Naive thymus-derived CD4-positive, alpha-beta T cell (primary cell): ENCODE measurements around the gene FAM89B. TPM values are rescaled to one million over a fixed set of nuclear protein-coding genes. Genes with fewer than 3 reads are reported as not detected.

Source experiments
- ATAC-seq: fragments of 150-1000 bp; cut with Tn5 transposase; 2 replicates; pipeline ENCODE4 v1.10.0; 2021; ENCODE audit warnings: mild to moderate bottlenecking, moderate library complexity
- CTCF ChIA-PET: fragments of 350-600 bp; sonication (Branson Sonifier 250); formaldehyde crosslinking; loops from one replicate; lab custom pipeline; 2021; ENCODE audit warnings: antibody characterized with exemption; lab: Charles Lee
- POLR2A ChIA-PET: fragments of 350-600 bp; sonication (Branson Sonifier 250); formaldehyde crosslinking; loops from one replicate; lab custom pipeline; 2021; ENCODE audit warnings: antibody characterized with exemption, inconsistent platforms; lab: Charles Lee
- DNase-seq, 9 donors: peaks; one replicate each; pipeline versions ENCODE4 v3.0.0 to v3.0.0-alpha.2; 2020 to 2022; ENCODE audit warnings: mixed read lengths in 1 of 9
- H3K27ac ChIP-seq: one replicate; pipeline ENCODE4 v1.7.0; 2013; ENCODE audit warnings: mild to moderate bottlenecking, low read depth, low read length, moderate library complexity
- H3K27me3 ChIP-seq, 2 donors: one replicate each; pipeline ENCODE4 v1.7.0; 2013; ENCODE audit warnings: low read length in 2 of 2, mild to moderate bottlenecking in 2 of 2, moderate library complexity in 2 of 2; ENCODE audit not compliant: control insufficient read depth in 2 of 2, insufficient read depth in 2 of 2
- H3K36me3 ChIP-seq, 3 experiments: 1 replicate in 2 of 3; 2 replicates in 1 of 3; pipeline ENCODE4 v1.7.0; 2013; ENCODE audit warnings: low read length in 3 of 3, mild to moderate bottlenecking in 3 of 3, moderate library complexity in 1 of 3; ENCODE audit not compliant: insufficient read depth in 3 of 3, control insufficient read depth in 2 of 3
- H3K4me1 ChIP-seq, 2 donors: one replicate each; pipeline ENCODE4 v1.7.0; 2013; ENCODE audit warnings: low read length in 2 of 2, mild to moderate bottlenecking in 2 of 2, moderate library complexity in 1 of 2; ENCODE audit not compliant: control insufficient read depth in 2 of 2, insufficient read depth in 2 of 2
- H3K4me3 ChIP-seq: 2 replicates; pipeline ENCODE4 v1.7.0; 2013; ENCODE audit warnings: mild to moderate bottlenecking, low read length
- H3K9me3 ChIP-seq, 3 experiments: 1 replicate in 2 of 3; 2 replicates in 1 of 3; pipeline ENCODE4 v1.7.0; 2013; ENCODE audit warnings: low read length in 3 of 3; ENCODE audit not compliant: control insufficient read depth in 2 of 3
- H3K27ac Mint-ChIP-seq, 9 donors: one replicate each; pipeline ENCODE4 v1.8.0; 2020 to 2022; ENCODE audit warnings: mixed read lengths in 9 of 9, mild to moderate bottlenecking in 8 of 9, moderate library complexity in 5 of 9, inconsistent platforms in 2 of 9
- H3K27me3 Mint-ChIP-seq, 5 donors: one replicate each; pipeline ENCODE4 v1.8.0; 2021 to 2022; ENCODE audit warnings: mixed read lengths in 5 of 5, mild to moderate bottlenecking in 1 of 5
- H3K36me3 Mint-ChIP-seq, 5 donors: one replicate each; pipeline ENCODE4 v1.8.0; 2020 to 2022; ENCODE audit warnings: mixed read lengths in 5 of 5, mild to moderate bottlenecking in 3 of 5, inconsistent platforms in 1 of 5
- H3K4me1 Mint-ChIP-seq, 7 donors: one replicate each; pipeline ENCODE4 v1.8.0; 2020 to 2022; ENCODE audit warnings: mixed read lengths in 7 of 7, mild to moderate bottlenecking in 3 of 7, inconsistent platforms in 1 of 7
- H3K4me3 Mint-ChIP-seq, 10 donors: one replicate each; pipeline ENCODE4 v1.8.0; 2020 to 2022; ENCODE audit warnings: mild to moderate bottlenecking in 10 of 10, mixed read lengths in 10 of 10, moderate library complexity in 6 of 10, inconsistent platforms in 2 of 10
- H3K9me3 Mint-ChIP-seq, 11 donors: one replicate each; pipeline ENCODE4 v1.8.0; 2020 to 2022; ENCODE audit warnings: mixed read lengths in 11 of 11, mild to moderate bottlenecking in 4 of 11, inconsistent platforms in 1 of 11, moderate library complexity in 1 of 11
- intact Hi-C, 2 donors: fragments of 100-400 bp; cut with micrococcal nuclease; formaldehyde crosslinking; loops; one replicate each; pipeline ENCODE4 v1.15.1; 2023
- polyA plus RNA-seq, 2 donors: library from polyadenylated mRNA; unstranded; fragments of 300-500 nt; fragmentation: Illumina TruSeq; gene quantifications; one replicate each; pipeline ENCODE4 v1.2.3, GENCODE V29; 2021
- total RNA-seq, 6 experiments: library from RNA in 5 of 6; stranded (reverse) in 5 of 6; gene quantifications; 1 replicate in 5 of 6; 2 replicates in 1 of 6; pipeline ENCODE4 v1.2.3 and lab custom pipeline; 2021 to 2026

FAM89B gene
- total and polyA plus RNA-seq, 7 experiments from 2014 or later, result 33.0 to 115 (median 57.9) TPM

GRCh38 chr11:65585396-65586246 is 13.3 kb downstream of the FAM89B start:
- Mint-ChIP-seq H3K36me3 (peaks cover 0 to 21% (median 6%) of the 10 kb centered on the region in 5 donors), H3K9me3 (peaks cover 0 to 2% (median 0%) of the 10 kb centered on the region in 11 donors), H3K27me3 (no peaks in the 10 kb centered on the region), H3K27ac (peak overlapping the region in 4 of 9 donors; percentile 10 to 69 (median 64)), H3K4me3 (no peak overlapping the region), H3K4me1 (peaks cover 16 to 56% (median 31%) of the 10 kb centered on the region in 7 donors)
- Histone ChIP-seq H3K4me3 (no peak overlapping the region), H3K36me3 (peaks cover 5 to 69% (median 11%) of the 10 kb centered on the region in 3 experiments), H3K27ac (no peak overlapping the region), H3K27me3 (no peaks in the 10 kb centered on the region), H3K4me1 (peaks cover 11 to 16% of the 10 kb centered on the region in 2 donors), H3K9me3 (no peaks in the 10 kb centered on the region)
- CTCF ChIA-PET, result interaction anchor here (0.6 to 12.7 kb wide), 4 partner anchors 9 to 356 kb away, joined by 3 to 126 read pairs (median 20); partner anchors contain the start of gene EHBP1L1
- POLR2A ChIA-PET, result interaction anchor here (0.7 to 7.2 kb wide), 6 partner anchors 9 to 42 kb away, joined by 4 to 66 read pairs (median 6); partner anchors contain the start of genes EHBP1L1, FAM89B and KCNK7
- ATAC-seq (no peak), DNase-seq (no peak)
- intact Hi-C loops, result no loop called here

GRCh38 chr11:65586247-65586630 is 13.9 kb downstream of the FAM89B start:
- Histone ChIP-seq H3K4me3 (no peak overlapping the region), H3K27ac (no peak overlapping the region), H3K27me3 (no peaks in the 10 kb centered on the region), H3K36me3 (peaks cover 0 to 66% (median 5%) of the 10 kb centered on the region in 3 experiments), H3K9me3 (no peaks in the 10 kb centered on the region), H3K4me1 (peaks cover 11 to 16% of the 10 kb centered on the region in 2 donors)
- no peaks in the 10 kb centered on the region for H3K27me3 Mint-ChIP-seq
- H3K27ac Mint-ChIP-seq, result peak overlapping the region in 6 of 9 donors; percentile 61 to 85 (median 68)
- H3K4me3 Mint-ChIP-seq, result peak overlapping the region in 1 of 10 donors; percentile 39
- no peak for ATAC-seq
- POLR2A ChIA-PET, result interaction anchor here (0.7 to 7.2 kb wide), 6 partner anchors 10 to 43 kb away, joined by 3 to 66 read pairs (median 6); partner anchors contain the start of genes EHBP1L1, FAM89B, KCNK7 and PCNX3
- DNase-seq, result no peak
- H3K4me1 Mint-ChIP-seq, result peaks cover 16 to 57% (median 31%) of the 10 kb centered on the region in 7 donors
- CTCF ChIA-PET, result interaction anchor here (5.2 to 12.7 kb wide), 2 partner anchors 10 to 48 kb away, joined by 36 to 126 read pairs; partner anchors contain the start of gene EHBP1L1
- intact Hi-C loops, result no loop called here
- H3K36me3 Mint-ChIP-seq, result peaks cover 0 to 22% (median 6%) of the 10 kb centered on the region in 5 donors
- H3K9me3 Mint-ChIP-seq, result peaks cover 0 to 2% (median 0%) of the 10 kb centered on the region in 11 donors

- no peaks in the 10 kb centered on the region for H3K27me3 ChIP-seq
- intact Hi-C loops, result no loop called here
- H3K27ac ChIP-seq, result no peak overlapping the region
- ChIA-PET CTCF (interaction anchor here (2.0 to 12.7 kb wide), 3 partner anchors 10 to 56 kb away, joined by 4 to 126 read pairs (median 36); partner anchors contain the start of gene EHBP1L1), POLR2A (interaction anchor here (0.6 to 7.2 kb wide), 8 partner anchors 9 to 359 kb away, joined by 3 to 66 read pairs (median 6); partner anchors contain the start of genes EHBP1L1, FAM89B, KCNK7 and PCNX3)
- peaks cover 11 to 16% of the 10 kb centered on the region in 2 donors for H3K4me1 ChIP-seq
- ATAC-seq (no peak), DNase-seq (no peak)
- peaks cover 16 to 55% (median 30%) of the 10 kb centered on the region in 7 donors for H3K4me1 Mint-ChIP-seq
- peak overlapping the region in 1 of 10 donors; percentile 39 for H3K4me3 Mint-ChIP-seq
- H3K36me3 ChIP-seq, result peaks cover 0 to 64% (median 3%) of the 10 kb centered on the region in 3 experiments
- peak overlapping the region in 6 of 9 donors; percentile 61 to 85 (median 68) for H3K27ac Mint-ChIP-seq
- H3K9me3 Mint-ChIP-seq, result peaks cover 0 to 2% (median 0%) of the 10 kb centered on the region in 11 donors
- no peak overlapping the region for H3K4me3 ChIP-seq
- peaks cover 0 to 21% (median 6%) of the 10 kb centered on the region in 5 donors for H3K36me3 Mint-ChIP-seq
- no peaks in the 10 kb centered on the region for H3K27me3 Mint-ChIP-seq
- no peaks in the 10 kb centered on the region for H3K9me3 ChIP-seq
Observed at GRCh38 chr11:65586676-65587075, 14.3 kb downstream of the FAM89B start.

GRCh38 chr11:65588199-65589054 is 16.1 kb downstream of the FAM89B start:
- ChIA-PET CTCF (interaction anchor here (0.8 to 12.7 kb wide), 13 partner anchors 12 to 221 kb away, joined by 3 to 126 read pairs (median 6); partner anchors contain the start of genes EHBP1L1 and FAM89B), POLR2A (interaction anchor here (0.6 to 7.2 kb wide), 16 partner anchors 12 to 232 kb away, joined by 3 to 66 read pairs (median 4); partner anchors contain the start of genes EHBP1L1, FAM89B, MALAT1 and PCNX3)
- DNase-seq, result peak; percentile 35 to 83 (median 75)
- H3K4me1 ChIP-seq, result peaks cover 11 to 16% of the 10 kb centered on the region in 2 donors
- intact Hi-C loops, result loop anchor here (1.0 to 2.0 kb wide), 7 partner anchors 14 to 222 kb away; partner anchors contain the start of genes MAP3K11 (in 2 of the 2), PCNX3 (in 1 of the 2) and SLC25A45 (in 1 of the 2)
- no peaks in the 10 kb centered on the region for H3K27me3 ChIP-seq
- Mint-ChIP-seq H3K9me3 (peaks cover 0 to 2% (median 0%) of the 10 kb centered on the region in 11 donors), H3K36me3 (peaks cover 0 to 9% (median 0%) of the 10 kb centered on the region in 5 donors), H3K4me1 (peaks cover 16 to 43% (median 21%) of the 10 kb centered on the region in 7 donors), H3K27me3 (no peaks in the 10 kb centered on the region), H3K4me3 (peak overlapping the region in 1 of 10 donors; percentile 76), H3K27ac (peak overlapping the region; percentile 38 to 86 (median 76))
- H3K36me3 ChIP-seq, result peaks cover 0 to 62% (median 0%) of the 10 kb centered on the region in 3 experiments
- H3K27ac ChIP-seq, result peak overlapping the region; percentile 43
- peak; percentile 91 for ATAC-seq
- no peaks in the 10 kb centered on the region for H3K9me3 ChIP-seq
- no peak overlapping the region for H3K4me3 ChIP-seq

- Histone ChIP-seq H3K27me3 (no peaks in the 10 kb centered on the region), H3K4me1 (peaks cover 15 to 16% of the 10 kb centered on the region in 2 donors), H3K27ac (no peak overlapping the region), H3K4me3 (no peak overlapping the region), H3K36me3 (peaks cover 0 to 54% (median 0%) of the 10 kb centered on the region in 3 experiments), H3K9me3 (no peaks in the 10 kb centered on the region)
- CTCF ChIA-PET, result interaction anchor here (0.6 to 12.7 kb wide), 5 partner anchors 13 to 81 kb away, joined by 3 to 126 read pairs (median 33); partner anchors contain the start of genes EHBP1L1 and FAM89B
- DNase-seq (no peak), ATAC-seq (no peak)
- no peaks in the 10 kb centered on the region for H3K27me3 Mint-ChIP-seq
- intact Hi-C loops, result loop anchor here in 1 of 2 donors (2.0 kb wide), 1 partner anchor 25 kb away; the partner anchor contains the start of genes MAP3K11 and PCNX3
- POLR2A ChIA-PET, result interaction anchor here (0.5 to 7.2 kb wide), 9 partner anchors 13 to 647 kb away, joined by 3 to 66 read pairs (median 6); partner anchors contain the start of genes EHBP1L1 and FAM89B
- no peak overlapping the region for H3K4me3 Mint-ChIP-seq
- H3K9me3 Mint-ChIP-seq, result peaks cover 0 to 2% (median 0%) of the 10 kb centered on the region in 11 donors
- H3K27ac Mint-ChIP-seq, result peak overlapping the region in 3 of 9 donors; percentile 5 to 86 (median 78)
- H3K36me3 Mint-ChIP-seq, result peaks cover 0 to 6% (median 0%) of the 10 kb centered on the region in 5 donors
- H3K4me1 Mint-ChIP-seq, result peaks cover 16 to 39% (median 27%) of the 10 kb centered on the region in 7 donors
Observed at GRCh38 chr11:65589444-65590239, 17.3 kb downstream of the FAM89B start.
